HFF-Myc (cell line): ENCODE measurements around the gene PHC3.

ENCODE experiments used
- DNase-seq: peaks from one replicate; pipeline ENCODE4 v3.0.0-alpha.2; 2011; ENCODE audit warnings: low read depth; ENCODE audit errors: extremely low read depth
- H3K4me3 ChIP-seq: replicated peaks from 2 replicates; pipeline ENCODE4 v1.5.1; 2011; ENCODE audit warnings: low read depth, mild to moderate bottlenecking, control low read depth, low read length
- CTCF ChIP-seq: IDR thresholded peaks from 2 replicates; pipeline ENCODE4 v1.5.1; 2012; ENCODE audit warnings: mild to moderate bottlenecking, low read depth, low read length, control low read depth; ENCODE audit errors: missing control alignments

PHC3 gene

GRCh38 chr3:170111147-170111771 lies 70.3 kb downstream of the PHC3 start:
- H3K4me3 ChIP-seq = no peak overlapping the region
- TF ChIP-seq CTCF = no peak
- DNase-seq = no peak

DNA sequence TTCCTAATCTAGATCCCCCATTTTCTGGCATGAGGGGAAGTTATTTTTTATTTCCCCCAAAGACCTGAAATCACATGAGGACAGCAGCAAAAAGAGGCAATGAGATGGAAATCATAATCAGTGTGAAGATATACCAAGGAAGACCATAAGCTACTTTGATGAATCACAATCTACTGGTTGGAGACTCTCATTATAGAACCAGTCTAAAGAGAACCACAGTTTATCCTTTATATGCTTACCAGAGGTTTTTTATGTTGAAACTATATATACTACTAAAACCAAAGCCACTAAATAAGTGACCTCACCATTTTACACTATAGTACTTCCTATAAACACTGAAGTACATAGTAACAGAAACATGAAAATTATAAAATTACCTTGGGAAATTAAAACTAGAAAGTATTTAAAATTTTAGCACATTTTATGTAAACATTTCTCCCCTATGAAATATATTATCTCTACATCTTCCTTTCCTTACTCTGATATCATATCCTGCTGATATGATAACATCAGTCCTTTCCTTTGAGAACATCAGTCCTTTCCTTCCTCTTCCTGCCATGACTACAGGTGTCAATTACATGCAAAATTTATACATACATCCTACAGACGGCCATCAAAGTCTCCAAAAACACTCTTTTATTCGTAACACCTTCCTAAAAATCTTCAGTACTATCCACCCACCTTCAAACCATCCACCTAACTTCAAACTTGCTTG lies 71.8 kb downstream of the PHC3 start:
- no peak for TF ChIP-seq CTCF
- no peak for DNase-seq
- H3K4me3 ChIP-seq = no peak overlapping the region

DNA sequence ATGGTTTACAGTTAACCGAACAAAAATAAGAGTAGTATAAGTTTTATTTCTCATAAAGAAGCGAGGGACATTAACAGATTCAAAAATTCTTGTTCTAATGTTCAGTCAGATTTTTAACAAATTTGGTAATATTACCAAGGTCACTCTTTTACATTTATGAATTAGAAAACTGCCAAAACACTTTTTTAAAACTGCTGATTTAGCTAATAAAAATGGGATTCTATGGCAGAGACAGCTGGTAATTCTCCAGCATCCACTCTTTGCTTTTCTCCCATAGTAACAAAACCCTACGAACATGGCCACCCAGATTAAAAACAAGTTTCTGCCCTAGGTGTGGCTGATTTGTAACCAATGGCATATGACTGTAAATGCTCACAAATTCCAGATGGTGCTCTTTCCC lies 72.6 kb downstream of the PHC3 start:
- no peak overlapping the region for H3K4me3 ChIP-seq
- no peak for TF ChIP-seq CTCF
- DNase-seq = no peak

GRCh38 chr3:170107941-170108340 lies 73.6 kb downstream of the PHC3 start:
- no peak for TF ChIP-seq CTCF
- DNase-seq = no peak
- no peak overlapping the region for H3K4me3 ChIP-seq

GRCh38 chr3:170102431-170102830 lies 79.1 kb downstream of the PHC3 start:
- TF ChIP-seq CTCF = no peak
- no peak overlapping the region for H3K4me3 ChIP-seq
- DNase-seq = no peak

GRCh38 chr3:170100944-170101343 lies 80.6 kb downstream of the PHC3 start:
- no peak overlapping the region for H3K4me3 ChIP-seq
- no peak for TF ChIP-seq CTCF
- no peak for DNase-seq

DNA sequence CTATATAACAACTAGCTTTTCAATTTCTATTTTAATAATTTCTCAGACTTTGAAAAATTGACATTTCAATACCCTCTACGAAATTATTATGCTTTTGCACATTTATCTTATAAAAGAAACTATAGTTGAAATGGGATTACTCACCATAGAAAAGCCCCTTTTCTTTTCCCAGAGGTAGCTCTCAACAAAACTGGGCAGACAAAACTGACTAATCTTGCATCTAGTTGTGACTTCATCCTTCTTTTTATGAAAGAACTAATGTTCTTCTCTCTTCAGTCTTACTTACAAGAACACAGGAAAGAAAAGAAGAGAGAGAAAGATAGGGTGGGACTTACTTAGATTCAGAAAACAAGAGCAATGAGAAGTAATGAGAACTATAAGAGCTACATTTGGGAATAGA lies 82.8 kb downstream of the PHC3 start:
- no peak for TF ChIP-seq CTCF

More for the DNA sequence above, 82.8 kb downstream of the PHC3 start:
- H3K4me3 ChIP-seq = no peak overlapping the region
- DNase-seq = no peak
